HEK293T (cell line): ENCODE measurements around the gene JPH4.
"Not testable (repeated sequence)": the region's sequence is repeated elsewhere in the genome, so short reads cannot be mapped to it uniquely, and the experiment has no call there.

Experiments
- CTCF ChIA-PET: fragments of 350-600 bp; formaldehyde crosslinking; extraction: SDS; loops from one replicate; lab custom pipeline; 2021; ENCODE audit warnings: antibody characterized with exemption, inconsistent platforms; lab: Yijun Ruan, JAX
- POLR2A ChIA-PET: fragments of 350-600 bp; formaldehyde crosslinking; extraction: SDS; loops from one replicate; lab custom pipeline; 2020; ENCODE audit warnings: antibody characterized with exemption, inconsistent platforms; lab: Yijun Ruan, JAX
- DNase-seq: peaks from one replicate; pipeline ENCODE4 v3.0.0; 2012; ENCODE audit warnings: mixed read lengths; ENCODE audit errors: extremely low spot score
- ARNT ChIP-seq: fragments of 450-650 bp; IDR thresholded peaks from 2 replicates; pipeline ENCODE4 v1.6.1; 2017; ENCODE audit warnings: mild to moderate bottlenecking
- BHLHE40 ChIP-seq: fragments of 450-650 bp; IDR thresholded peaks from 2 replicates; pipeline ENCODE4 v1.6.1; 2016; ENCODE audit warnings: mild to moderate bottlenecking, moderate library complexity, borderline replicate concordance
- CTBP1 ChIP-seq: fragments of 450-650 bp; IDR thresholded peaks from 2 replicates; pipeline ENCODE4 v1.6.1; 2016; ENCODE audit warnings: borderline replicate concordance
- ELF4 ChIP-seq: fragments of 450-650 bp; IDR thresholded peaks from 2 replicates; pipeline ENCODE4 v1.6.1; 2017; ENCODE audit warnings: antibody characterized with exemption
- FOXA1 ChIP-seq: fragments of 450-650 bp; IDR thresholded peaks from 2 replicates; pipeline ENCODE4 v1.6.1; 2016; ENCODE audit warnings: mild to moderate bottlenecking
- FOXK2 ChIP-seq: fragments of 450-650 bp; IDR thresholded peaks from 2 replicates; pipeline ENCODE4 v1.6.1; 2016; ENCODE audit warnings: mild to moderate bottlenecking
- FOXM1 ChIP-seq: fragments of 450-650 bp; IDR thresholded peaks from 2 replicates; pipeline ENCODE4 v1.6.1; 2017; ENCODE audit warnings: mild to moderate bottlenecking, borderline replicate concordance
- HDGF ChIP-seq: fragments of 450-650 bp; IDR thresholded peaks from 2 replicates; pipeline ENCODE4 v1.6.1; 2017; ENCODE audit warnings: antibody characterized with exemption, borderline replicate concordance
- L3MBTL2 ChIP-seq: fragments of 450-650 bp; conservative IDR thresholded peaks from 2 replicates; pipeline ENCODE4 v1.6.1; 2016; ENCODE audit warnings: mild to moderate bottlenecking
- LEF1 ChIP-seq: fragments of 450-650 bp; IDR thresholded peaks from 2 replicates; pipeline ENCODE4 v1.6.1; 2017; ENCODE audit warnings: mild to moderate bottlenecking, borderline replicate concordance
- NFRKB ChIP-seq: fragments of 450-650 bp; IDR thresholded peaks from 2 replicates; pipeline ENCODE4 v1.6.1; 2016; ENCODE audit warnings: mild to moderate bottlenecking, moderate library complexity
- SP1 ChIP-seq: fragments of 450-650 bp; IDR thresholded peaks from 2 replicates; pipeline ENCODE4 v1.6.1; 2017
- SUZ12 ChIP-seq: fragments of 450-650 bp; IDR thresholded peaks from 2 replicates; pipeline ENCODE4 v1.6.1; 2016; ENCODE audit warnings: mild to moderate bottlenecking
- TARDBP ChIP-seq: fragments of 450-650 bp; IDR thresholded peaks from 2 replicates; pipeline ENCODE4 v1.6.1; 2016
- ZNF384 ChIP-seq: fragments of 450-650 bp; IDR thresholded peaks from 2 replicates; pipeline ENCODE4 v1.6.1; 2016
- TF ChIP-seq, protein P1 (sequence below): fragments of 450-650 bp; IDR thresholded peaks from 2 replicates; pipeline ENCODE4 v1.6.1; 2016

The JPH4 gene

DNA sequence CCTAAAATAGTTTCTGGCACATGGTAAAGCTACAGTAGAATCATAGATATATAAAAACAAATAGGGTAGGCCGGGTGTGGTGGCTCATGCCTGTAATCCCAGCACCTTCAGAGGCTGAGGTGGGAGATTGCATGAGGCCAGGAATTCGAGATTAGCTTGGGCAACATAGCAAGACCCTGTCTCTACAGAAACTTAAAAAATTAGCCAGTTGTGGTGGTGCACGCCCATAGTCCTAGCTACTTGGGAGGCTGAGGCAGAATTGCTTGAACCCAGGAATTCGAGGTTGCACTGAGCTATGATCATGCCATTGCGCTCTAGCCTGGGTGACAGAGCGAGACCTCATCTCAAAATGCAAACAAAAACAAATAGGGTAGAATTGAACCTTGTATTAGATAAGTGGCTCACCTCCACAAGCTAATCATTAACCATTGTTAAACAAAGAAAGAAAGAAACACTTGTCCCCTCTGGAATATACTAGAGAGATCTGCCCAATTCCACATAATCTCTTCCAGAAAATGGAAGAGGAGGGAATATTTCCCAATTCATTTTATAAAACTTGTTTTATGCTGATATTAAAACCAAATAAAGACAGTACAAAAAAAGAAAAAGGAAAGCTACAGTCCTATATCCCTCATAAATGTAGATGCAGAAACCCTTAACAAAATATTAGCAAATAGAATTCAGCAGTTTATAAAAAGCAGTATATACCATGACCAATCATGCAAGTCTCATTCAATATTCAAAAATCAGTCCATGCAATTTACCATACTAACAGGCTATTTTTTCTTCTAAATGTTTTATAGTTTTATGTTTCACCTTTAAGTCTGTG, 34.9 kb upstream of the JPH4 start:
- ChIA-PET CTCF (interaction anchor here (1.4 kb wide), 1 partner anchor 19 kb away, joined by 3 read pairs; no protein-coding TSS in a partner anchor), POLR2A (no interaction called here)
- DNase-seq: no peak
- TF ChIP-seq CTBP1 (no peak), FOXK2 (no peak), HDGF (no peak), ZNF384 (no peak), SUZ12 (no peak), FOXA1 (no peak), LEF1 (no peak), ELF4 (no peak), FOXM1 (no peak), SP1 (no peak), ARNT (no peak)
- TF ChIP-seq, protein P1, sequence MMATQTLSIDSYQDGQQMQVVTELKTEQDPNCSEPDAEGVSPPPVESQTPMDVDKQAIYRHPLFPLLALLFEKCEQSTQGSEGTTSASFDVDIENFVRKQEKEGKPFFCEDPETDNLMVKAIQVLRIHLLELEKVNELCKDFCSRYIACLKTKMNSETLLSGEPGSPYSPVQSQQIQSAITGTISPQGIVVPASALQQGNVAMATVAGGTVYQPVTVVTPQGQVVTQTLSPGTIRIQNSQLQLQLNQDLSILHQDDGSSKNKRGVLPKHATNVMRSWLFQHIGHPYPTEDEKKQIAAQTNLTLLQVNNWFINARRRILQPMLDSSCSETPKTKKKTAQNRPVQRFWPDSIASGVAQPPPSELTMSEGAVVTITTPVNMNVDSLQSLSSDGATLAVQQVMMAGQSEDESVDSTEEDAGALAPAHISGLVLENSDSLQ: no peak

DNA sequence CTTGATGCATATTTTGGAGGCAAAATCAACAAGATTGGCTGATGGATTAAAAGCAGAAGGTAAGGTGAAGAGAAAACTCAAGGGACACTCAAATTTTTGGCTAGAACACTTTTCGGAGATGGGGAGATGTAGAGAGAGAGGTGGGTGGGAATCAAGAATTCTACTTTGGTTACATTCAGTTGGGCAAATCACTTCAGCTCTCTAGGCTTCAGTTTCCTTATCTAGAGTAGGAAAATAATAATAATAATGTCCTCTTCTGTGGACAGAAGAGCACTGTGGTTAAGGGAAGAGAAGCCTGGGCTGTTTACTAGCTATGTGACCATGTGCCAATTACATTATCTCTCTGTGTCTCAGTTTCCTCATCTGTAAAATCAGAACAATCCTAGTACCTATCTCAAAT, 34.2 kb upstream of the JPH4 start:
- POLR2A ChIA-PET: no interaction called here

DNA sequence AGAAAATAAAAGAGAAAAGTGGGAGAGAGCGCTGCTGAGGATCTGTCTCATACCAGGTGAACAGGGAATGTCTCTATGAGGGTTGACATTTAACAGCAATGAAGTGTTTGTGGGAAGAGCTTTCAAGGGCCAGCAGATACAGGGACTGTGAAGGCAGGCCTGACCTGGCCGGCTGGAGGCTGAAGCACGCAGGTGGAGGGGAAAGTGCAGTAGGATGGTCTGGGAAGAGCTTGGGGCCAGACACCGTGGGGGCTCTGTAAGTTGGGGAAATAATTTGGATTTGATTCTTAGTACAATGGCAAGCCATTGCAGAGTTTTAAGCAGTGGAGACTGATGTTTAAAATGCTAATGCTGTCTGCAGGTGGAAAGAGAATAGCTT, 33.8 kb upstream of the JPH4 start:
- TF ChIP-seq HDGF (no peak), LEF1 (no peak), FOXM1 (no peak), CTBP1 (no peak), ELF4 (no peak), ARNT (no peak), ZNF384 (no peak), BHLHE40 (no peak), NFRKB (no peak), TARDBP (no peak), SUZ12 (no peak), SP1 (no peak)
- POLR2A ChIA-PET: no interaction called here
- CTCF ChIA-PET: interaction anchor here (0.6 to 1.4 kb wide), 3 partner anchors 9 to 23 kb away, joined by 3 to 5 read pairs (median 3); no protein-coding TSS in a partner anchor
- no peak for DNase-seq

More for the DNA sequence above, 34.2 kb upstream of the JPH4 start:
- CTCF ChIA-PET: interaction anchor here (0.6 to 1.4 kb wide), 3 partner anchors 9 to 24 kb away, joined by 3 to 5 read pairs (median 3); no protein-coding TSS in a partner anchor
- DNase-seq: no peak
- no peak for TF ChIP-seq ZNF384

DNA sequence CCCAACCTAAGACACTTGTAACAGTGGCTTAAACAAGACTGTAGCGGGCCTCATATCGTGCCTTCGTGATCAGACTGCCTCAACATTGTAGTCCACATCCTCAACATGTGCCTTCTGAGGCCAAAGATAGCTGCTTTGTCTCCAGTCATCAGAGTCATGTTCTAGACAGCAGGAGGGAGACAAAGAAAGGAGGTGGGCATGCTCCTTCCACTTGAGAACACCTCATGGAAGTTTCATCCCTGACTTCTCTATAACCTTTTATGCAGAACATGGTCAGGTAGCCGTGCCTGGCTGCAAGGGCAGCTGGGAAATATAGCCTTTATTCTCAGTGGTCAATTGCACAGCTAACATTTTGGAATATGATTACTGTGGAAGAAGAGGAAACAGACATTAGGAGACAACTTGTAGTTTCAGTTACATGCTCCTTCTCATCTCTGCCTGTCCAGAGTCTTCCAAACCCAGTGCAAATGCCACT, 32.3 kb upstream of the JPH4 start:
- POLR2A ChIA-PET: no interaction called here
- CTCF ChIA-PET: no interaction called here
- no peak for TF ChIP-seq BHLHE40
- TF ChIP-seq, protein P1: no peak
- no peak for DNase-seq

DNA sequence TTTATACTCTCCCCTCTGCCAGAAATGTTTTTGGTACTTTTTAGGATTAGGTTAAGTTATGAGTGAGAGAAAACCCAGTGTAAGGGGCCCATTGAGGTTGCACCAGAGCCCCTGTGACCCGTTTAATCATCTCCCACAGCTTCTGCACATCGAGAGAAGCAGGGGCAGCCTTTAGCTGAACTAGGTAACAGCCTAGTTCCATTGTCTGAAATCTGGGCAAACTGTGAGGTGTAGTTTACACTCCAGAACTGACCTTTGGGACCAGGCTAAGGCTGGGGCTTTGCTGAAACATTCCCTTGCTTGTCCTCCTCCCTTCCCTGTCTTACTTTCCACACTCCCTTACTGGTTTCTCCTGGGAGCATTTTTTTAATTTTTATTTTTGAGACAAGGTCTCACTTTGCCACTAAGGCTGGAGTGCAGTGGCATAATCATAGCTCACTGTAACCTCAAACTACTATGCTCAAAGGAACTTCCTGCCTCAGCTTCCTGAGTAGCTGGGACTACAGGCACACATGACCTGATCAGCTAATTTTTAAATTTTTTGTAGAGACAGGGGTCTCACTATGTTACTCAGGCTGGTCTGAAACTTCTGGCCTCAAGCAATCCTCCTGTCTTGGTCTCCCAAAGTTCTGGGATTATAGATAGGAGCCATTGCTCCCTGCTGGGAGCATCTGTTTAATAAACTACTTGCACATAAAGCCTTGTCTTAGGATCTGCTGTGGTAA, 31.7 kb upstream of the JPH4 start:
- ChIA-PET POLR2A (no interaction called here), CTCF (no interaction called here)
- no peak for DNase-seq
- TF ChIP-seq HDGF (no peak), SP1 (no peak), BHLHE40 (no peak), NFRKB (no peak), L3MBTL2 (no peak), ELF4 (no peak), FOXM1 (no peak)
- TF ChIP-seq, protein P1: no peak

DNA sequence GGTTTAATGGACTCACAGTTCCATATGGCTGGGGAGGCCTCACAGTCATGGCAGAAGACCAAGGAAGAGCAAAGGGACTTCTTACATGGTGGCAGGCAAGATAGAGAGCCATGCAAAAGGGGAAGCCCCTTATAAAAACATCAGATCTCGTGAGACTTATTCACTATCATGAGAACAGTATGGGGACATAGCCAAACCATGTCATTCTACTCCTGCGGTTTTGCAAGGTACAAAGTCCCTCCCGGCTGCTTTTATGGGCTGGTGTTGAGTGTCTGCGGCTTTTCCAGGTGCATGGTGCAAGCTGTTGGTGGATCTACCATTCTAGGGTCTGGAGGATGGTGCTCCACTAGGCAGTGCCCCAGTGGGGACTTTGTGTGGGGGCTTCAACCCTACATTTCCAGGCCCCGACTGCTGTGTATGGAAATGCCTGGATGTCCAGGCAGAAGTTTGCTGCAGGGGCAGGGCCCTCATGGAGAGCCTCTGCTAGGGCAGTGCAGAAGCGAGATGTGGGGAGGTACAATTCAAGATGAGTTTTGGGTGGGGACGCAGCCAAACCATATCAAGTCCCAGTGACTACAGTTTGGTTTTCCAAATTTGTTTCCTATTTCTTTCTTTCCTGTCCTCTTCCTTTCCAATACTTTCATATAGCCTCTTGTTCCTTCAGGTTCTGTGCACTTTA, 31.0 kb upstream of the JPH4 start:
- POLR2A ChIA-PET, CTCF ChIA-PET: not testable (repeated sequence)

More for the DNA sequence above, 31.0 kb upstream of the JPH4 start:
- DNase-seq: not testable (repeated sequence)
